Peyer's patch (tissue), 4 donors: ENCODE measurements around the gene ZNF283.

Experiments used
- POLR2A ChIP-seq, 2 donors: fragments of 450-650 bp; IDR thresholded peaks; one replicate each; pipeline ENCODE4 v1.5.1; 2017; ENCODE audit warnings: antibody characterized with exemption in 2 of 2, mild to moderate bottlenecking in 2 of 2, moderate library complexity in 2 of 2
- TF ChIP-seq, protein P1 (sequence below), 6 experiments: fragments of 450-650 bp in 4 of 6; fragments of 200-600 bp in 2 of 6; sonication (generic) in 1 of 6; IDR thresholded peaks; one replicate each; pipeline ENCODE4 v1.5.1; 2017 to 2019; ENCODE audit warnings: antibody characterized with exemption in 6 of 6, mild to moderate bottlenecking in 3 of 6, moderate library complexity in 1 of 6

DNA sequence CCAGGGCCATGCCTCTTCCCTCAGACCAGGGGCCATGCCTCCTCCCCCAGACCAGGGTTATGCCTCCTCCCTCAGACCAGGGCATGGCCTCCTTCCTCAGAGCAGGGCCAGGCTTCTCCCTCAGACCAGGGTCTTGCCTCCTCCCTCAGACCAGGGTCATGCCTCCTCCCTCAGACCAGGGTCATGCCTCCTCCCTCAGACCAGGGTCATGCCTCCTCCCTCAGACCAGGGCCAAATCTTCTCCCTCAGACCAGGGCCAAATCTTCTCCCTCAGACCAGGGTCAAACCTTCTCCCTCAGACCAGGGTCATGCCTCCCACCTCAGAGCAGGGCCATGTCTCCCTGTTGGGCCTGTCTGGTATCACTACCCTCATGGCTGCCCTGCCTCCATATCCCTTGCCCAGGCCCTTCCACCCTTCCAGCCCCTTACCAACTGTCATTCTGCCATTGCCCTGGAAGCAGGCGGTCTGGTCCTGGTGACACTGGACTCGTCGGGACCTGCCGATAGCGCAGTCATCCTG, 29.0 kb upstream of the ZNF283 start:
- TF ChIP-seq POLR2A (IDR thresholded peaks at IDR 0.05): no peak
- TF ChIP-seq, protein P1, sequence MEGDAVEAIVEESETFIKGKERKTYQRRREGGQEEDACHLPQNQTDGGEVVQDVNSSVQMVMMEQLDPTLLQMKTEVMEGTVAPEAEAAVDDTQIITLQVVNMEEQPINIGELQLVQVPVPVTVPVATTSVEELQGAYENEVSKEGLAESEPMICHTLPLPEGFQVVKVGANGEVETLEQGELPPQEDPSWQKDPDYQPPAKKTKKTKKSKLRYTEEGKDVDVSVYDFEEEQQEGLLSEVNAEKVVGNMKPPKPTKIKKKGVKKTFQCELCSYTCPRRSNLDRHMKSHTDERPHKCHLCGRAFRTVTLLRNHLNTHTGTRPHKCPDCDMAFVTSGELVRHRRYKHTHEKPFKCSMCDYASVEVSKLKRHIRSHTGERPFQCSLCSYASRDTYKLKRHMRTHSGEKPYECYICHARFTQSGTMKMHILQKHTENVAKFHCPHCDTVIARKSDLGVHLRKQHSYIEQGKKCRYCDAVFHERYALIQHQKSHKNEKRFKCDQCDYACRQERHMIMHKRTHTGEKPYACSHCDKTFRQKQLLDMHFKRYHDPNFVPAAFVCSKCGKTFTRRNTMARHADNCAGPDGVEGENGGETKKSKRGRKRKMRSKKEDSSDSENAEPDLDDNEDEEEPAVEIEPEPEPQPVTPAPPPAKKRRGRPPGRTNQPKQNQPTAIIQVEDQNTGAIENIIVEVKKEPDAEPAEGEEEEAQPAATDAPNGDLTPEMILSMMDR (IDR thresholded peaks at IDR 0.05): no peak
